Ovary (tissue), 3 donors: ENCODE results near the gene SPDEF.

ENCODE experiments used
- EP300 ChIP-seq: sonication (generic); formaldehyde crosslinking; IDR thresholded peaks from one replicate; pipeline ENCODE4 v1.6.1; 2017; ENCODE audit warnings: antibody characterized with exemption
- TF ChIP-seq, protein P1 (sequence below), 3 donors: fragments of 450-650 bp in 2 of 3; fragments of 200-600 bp in 1 of 3; IDR thresholded peaks; one replicate each; pipeline versions ENCODE4 v1.5.1 to v1.8.0; 2016 to 2022; ENCODE audit warnings: antibody characterized with exemption in 3 of 3, mild to moderate bottlenecking in 1 of 3
- donor health status: DM: no; HTN: no; CAD: no.

DNA sequence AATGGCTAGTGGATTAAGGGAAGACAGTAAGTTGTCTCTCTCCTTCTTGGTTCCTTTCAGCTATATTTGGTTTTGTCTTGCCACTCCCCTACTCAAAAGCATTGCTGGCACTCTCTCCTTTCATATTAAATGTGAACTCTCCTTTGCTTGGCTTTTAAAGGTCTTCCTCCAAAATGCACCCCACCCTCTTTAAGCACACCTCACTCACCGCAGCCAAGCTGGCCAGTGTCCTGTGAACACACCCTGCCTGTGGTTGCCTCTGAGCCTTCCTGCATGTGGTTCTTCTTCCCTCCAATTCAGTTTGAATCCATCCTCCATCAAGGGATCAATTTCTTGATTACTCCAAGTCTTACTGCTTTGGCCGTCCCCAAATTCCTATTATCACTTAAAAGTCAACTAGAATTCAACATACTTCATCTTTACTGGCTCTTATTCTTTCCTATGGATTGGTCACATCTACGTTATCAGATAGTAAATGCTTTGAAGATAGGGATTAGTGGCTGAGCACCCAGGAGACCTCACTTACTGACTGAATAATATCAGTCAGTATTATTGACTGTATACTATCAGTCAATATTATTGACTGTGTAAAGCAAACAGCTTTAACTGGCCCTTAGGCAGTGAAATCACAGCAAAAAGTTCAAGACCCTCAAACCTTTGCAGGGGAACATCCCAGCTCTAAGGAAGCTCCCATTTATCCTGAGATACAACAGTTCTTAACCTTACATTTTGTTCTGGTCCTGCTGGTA, 41.6 kb upstream of the SPDEF start:
- TF ChIP-seq, protein P1, sequence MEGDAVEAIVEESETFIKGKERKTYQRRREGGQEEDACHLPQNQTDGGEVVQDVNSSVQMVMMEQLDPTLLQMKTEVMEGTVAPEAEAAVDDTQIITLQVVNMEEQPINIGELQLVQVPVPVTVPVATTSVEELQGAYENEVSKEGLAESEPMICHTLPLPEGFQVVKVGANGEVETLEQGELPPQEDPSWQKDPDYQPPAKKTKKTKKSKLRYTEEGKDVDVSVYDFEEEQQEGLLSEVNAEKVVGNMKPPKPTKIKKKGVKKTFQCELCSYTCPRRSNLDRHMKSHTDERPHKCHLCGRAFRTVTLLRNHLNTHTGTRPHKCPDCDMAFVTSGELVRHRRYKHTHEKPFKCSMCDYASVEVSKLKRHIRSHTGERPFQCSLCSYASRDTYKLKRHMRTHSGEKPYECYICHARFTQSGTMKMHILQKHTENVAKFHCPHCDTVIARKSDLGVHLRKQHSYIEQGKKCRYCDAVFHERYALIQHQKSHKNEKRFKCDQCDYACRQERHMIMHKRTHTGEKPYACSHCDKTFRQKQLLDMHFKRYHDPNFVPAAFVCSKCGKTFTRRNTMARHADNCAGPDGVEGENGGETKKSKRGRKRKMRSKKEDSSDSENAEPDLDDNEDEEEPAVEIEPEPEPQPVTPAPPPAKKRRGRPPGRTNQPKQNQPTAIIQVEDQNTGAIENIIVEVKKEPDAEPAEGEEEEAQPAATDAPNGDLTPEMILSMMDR (IDR thresholded peaks at IDR 0.05): no peak
- no peak for TF ChIP-seq EP300
